Vagina (tissue), 2 donors: ENCODE data around the gene GBP7.
"Not testable (repeated sequence)": the region's sequence is repeated elsewhere in the genome, so short reads cannot be mapped to it uniquely, and the experiment has no call there.

ENCODE experiments used
- CTCF ChIP-seq, 3 experiments: fragments of 450-650 bp in 2 of 3; fragments of 200-600 bp in 1 of 3; sonication (generic) in 1 of 3; IDR thresholded peaks; one replicate each; pipeline ENCODE4 v1.5.1; 2017 to 2019; ENCODE audit warnings: antibody characterized with exemption in 3 of 3, mild to moderate bottlenecking in 2 of 3, moderate library complexity in 2 of 3
- POLR2A ChIP-seq, 2 donors: fragments of 450-650 bp; IDR thresholded peaks; one replicate each; pipeline ENCODE4 v1.6.1; 2017; ENCODE audit warnings: antibody characterized with exemption in 2 of 2, mild to moderate bottlenecking in 2 of 2, moderate library complexity in 2 of 2
- POLR2AphosphoS5 ChIP-seq, 2 donors: sonication (generic); formaldehyde crosslinking; IDR thresholded peaks; one replicate each; pipeline ENCODE4 v1.9.0; 2017; ENCODE audit warnings: antibody characterized with exemption in 2 of 2, mild to moderate bottlenecking in 2 of 2, low read depth in 1 of 2; ENCODE audit not compliant: insufficient read depth in 1 of 2

- not testable (repeated sequence) for TF ChIP-seq CTCF (IDR thresholded peaks at IDR 0.05); POLR2AphosphoS5 (IDR thresholded peaks at IDR 0.05; ENCODE audit: insufficient read depth in 1 of 2, low read depth in 1 of 2); POLR2A (IDR thresholded peaks at IDR 0.05)
Observed at GRCh38 chr1:89126602-89127565, 48.9 kb downstream of the GBP7 start.
